ENCODE measurements around the gene CYYR1. TPM values are rescaled to one million over a fixed set of nuclear protein-coding genes. Genes with fewer than 3 reads are reported as not detected.

Gene CYYR1
- total RNA-seq, 5 donors from 2014 or later (not counting 1 experiment from before 2014, with no cell fraction given), result 0.09 to 0.29 (median 0.26) TPM; not detected in 2

DNA sequence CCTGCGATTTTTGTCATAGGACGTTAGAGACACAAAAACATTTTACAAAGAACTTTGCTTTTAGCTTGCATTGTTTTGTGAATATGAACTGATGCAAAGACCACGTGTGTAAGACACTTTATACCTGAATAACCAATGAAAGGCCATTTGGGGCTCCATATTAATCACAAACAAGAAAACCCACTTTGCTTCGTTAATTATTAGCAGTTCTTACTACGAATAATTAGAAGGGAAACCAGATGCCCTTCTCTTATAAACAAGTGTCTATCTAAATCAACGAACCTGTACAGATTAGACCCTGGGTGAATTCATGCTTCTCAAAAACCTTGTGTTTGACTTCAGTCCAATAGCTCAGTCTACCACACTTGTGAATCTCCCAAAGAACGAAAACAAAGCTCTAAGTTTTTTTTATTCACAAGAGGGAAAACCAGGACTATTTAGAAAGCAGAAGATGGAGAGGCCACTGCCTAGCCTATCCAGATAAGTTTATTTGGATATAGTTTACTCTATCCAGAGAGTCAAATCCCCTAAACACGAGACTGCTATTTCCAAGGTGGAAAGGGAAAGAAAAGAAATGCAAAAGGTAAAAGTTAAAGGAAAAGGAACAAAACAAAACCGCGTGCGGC is 897 bp downstream of the CYYR1 start:
- POLR2A ChIA-PET, result interaction anchor here in 1 of 2 donors (0.7 kb wide), 1 partner anchor 60 kb away, joined by 5 read pairs; no protein-coding TSS in a partner anchor
- WGBS (ENCODE audit: insufficient coverage), result 23% methylated on average over 4 of the region's 11 CpGs
- Histone ChIP-seq H3K36me3 (ENCODE audit: control insufficient read depth in 2 of 2, extremely low read depth in 1 of 2, insufficient read depth in 1 of 2, low read length in 1 of 2) (no peaks in the 10 kb centered on the region), H3K9me3 (no peaks in the 10 kb centered on the region), H3K4me1 (ENCODE audit: control insufficient read depth in 1 of 2, extremely low read depth in 1 of 2, insufficient read depth in 2 of 2, low read length in 2 of 2) (peaks cover 0 to 2% of the 10 kb centered on the region in 2 experiments), H3K27me3 (replicated peaks in 1 of 2; ENCODE audit: control insufficient read depth in 2 of 2, extremely low read depth in 1 of 2, insufficient read depth in 2 of 2, low read length in 1 of 2) (peaks cover 0 to 8% of the 10 kb centered on the region in 2 experiments), H3K4me3 (ENCODE audit: control insufficient read depth in 1 of 2, extremely low read depth in 1 of 2, low read length in 1 of 2) (peak overlapping the region in 1 of 2 donors; percentile 57), H3K27ac (ENCODE audit: low read length) (no peak overlapping the region)
- DNase-seq, result no peak
- H3K27ac Mint-ChIP-seq, result no peak overlapping the region
- H3K36me3 Mint-ChIP-seq, result no peaks in the 10 kb centered on the region
- CTCF ChIA-PET, result no interaction called here
- peaks cover 2 to 6% (median 3%) of the 10 kb centered on the region in 3 donors for H3K4me1 Mint-ChIP-seq
- peak overlapping the region in 2 of 3 donors; percentile 28 to 66 for H3K4me3 Mint-ChIP-seq
- ATAC-seq (replicated peaks in 1 of 4), result no peak
- peaks cover 26 to 30% of the 10 kb centered on the region in 2 donors for H3K27me3 Mint-ChIP-seq
- peaks cover 4 to 14% (median 12%) of the 10 kb centered on the region in 3 donors for H3K9me3 Mint-ChIP-seq

DNA sequence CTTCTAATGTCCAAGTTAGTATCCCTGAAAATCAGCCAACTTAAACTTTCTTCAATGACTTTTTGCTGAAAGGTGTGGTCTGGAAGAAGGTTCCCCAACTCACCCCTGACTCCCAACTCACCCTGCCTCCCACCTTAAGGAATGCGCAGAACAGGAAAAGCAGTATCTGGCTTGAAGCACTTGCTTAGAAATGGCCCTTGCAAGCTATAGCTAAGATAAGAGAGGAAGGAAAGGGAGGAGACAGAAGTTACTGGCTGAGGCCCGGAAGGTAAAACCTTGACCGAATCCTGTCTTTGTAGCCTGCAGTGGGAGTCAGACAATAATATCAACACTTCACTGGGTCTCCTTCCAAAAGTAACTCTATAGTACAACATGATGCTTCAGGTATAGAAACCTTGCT is 2.9 kb downstream of the CYYR1 start:
- peaks cover 0 to 8% of the 10 kb centered on the region in 2 experiments for H3K27me3 ChIP-seq (replicated peaks in 1 of 2; ENCODE audit: control insufficient read depth in 2 of 2, extremely low read depth in 1 of 2, insufficient read depth in 2 of 2, low read length in 1 of 2)
- WGBS (ENCODE audit: insufficient coverage), result no CpG with 5 or more reads among the region's 3 CpGs

DNA sequence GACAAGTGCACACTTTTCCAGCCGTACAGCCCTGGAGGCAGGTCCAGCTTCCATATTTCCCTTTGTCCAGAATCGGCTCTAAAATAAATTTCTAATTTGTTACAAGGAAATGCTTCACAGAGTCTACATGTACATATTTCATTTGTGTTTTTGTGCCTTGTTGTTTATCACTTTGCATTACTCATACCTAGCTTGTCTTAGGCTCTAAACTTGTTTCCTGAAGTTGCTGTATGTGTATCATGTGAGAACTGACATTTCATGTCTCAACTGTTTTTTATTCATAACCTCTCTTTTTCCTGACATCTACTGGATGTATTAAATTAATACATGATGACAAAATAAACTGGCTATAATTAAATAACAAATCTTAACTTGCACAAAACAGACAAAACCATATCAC is 7.5 kb downstream of the CYYR1 start:
- Histone ChIP-seq H3K27ac (ENCODE audit: low read length) (no peak overlapping the region), H3K27me3 (replicated peaks in 1 of 2; ENCODE audit: control insufficient read depth in 2 of 2, extremely low read depth in 1 of 2, insufficient read depth in 2 of 2, low read length in 1 of 2) (no peaks in the 10 kb centered on the region), H3K4me3 (ENCODE audit: control insufficient read depth in 1 of 2, extremely low read depth in 1 of 2, low read length in 1 of 2) (no peak overlapping the region), H3K4me1 (ENCODE audit: control insufficient read depth in 1 of 2, extremely low read depth in 1 of 2, insufficient read depth in 2 of 2, low read length in 2 of 2) (no peaks in the 10 kb centered on the region), H3K9me3 (no peaks in the 10 kb centered on the region), H3K36me3 (ENCODE audit: control insufficient read depth in 2 of 2, extremely low read depth in 1 of 2, insufficient read depth in 1 of 2, low read length in 1 of 2) (no peaks in the 10 kb centered on the region)
- WGBS (ENCODE audit: insufficient coverage), result 100% methylated on average over 1 of the region's 2 CpGs
- H3K27ac Mint-ChIP-seq, result no peak overlapping the region
- H3K9me3 Mint-ChIP-seq, result peaks cover 0 to 2% (median 0%) of the 10 kb centered on the region in 3 donors
- peaks cover 3 to 12% of the 10 kb centered on the region in 2 donors for H3K27me3 Mint-ChIP-seq
- no peak overlapping the region for H3K4me3 Mint-ChIP-seq
- CTCF ChIA-PET, result no interaction called here
- DNase-seq, result no peak
- no peaks in the 10 kb centered on the region for H3K36me3 Mint-ChIP-seq
- H3K4me1 Mint-ChIP-seq, result no peaks in the 10 kb centered on the region
- ATAC-seq (replicated peaks in 1 of 4), result no peak
- POLR2A ChIA-PET, result no interaction called here

More for the DNA sequence above, 2.9 kb downstream of the CYYR1 start:
- Histone ChIP-seq H3K4me1 (ENCODE audit: control insufficient read depth in 1 of 2, extremely low read depth in 1 of 2, insufficient read depth in 2 of 2, low read length in 2 of 2) (peaks cover 0 to 2% of the 10 kb centered on the region in 2 experiments), H3K9me3 (no peaks in the 10 kb centered on the region), H3K4me3 (ENCODE audit: control insufficient read depth in 1 of 2, extremely low read depth in 1 of 2, low read length in 1 of 2) (no peak overlapping the region), H3K36me3 (ENCODE audit: control insufficient read depth in 2 of 2, extremely low read depth in 1 of 2, insufficient read depth in 1 of 2, low read length in 1 of 2) (no peaks in the 10 kb centered on the region), H3K27ac (ENCODE audit: low read length) (no peak overlapping the region)
- H3K36me3 Mint-ChIP-seq, result no peaks in the 10 kb centered on the region
- DNase-seq (no peak), ATAC-seq (replicated peaks in 1 of 4) (no peak)
- peaks cover 2 to 6% (median 3%) of the 10 kb centered on the region in 3 donors for H3K4me1 Mint-ChIP-seq
- ChIA-PET POLR2A (no interaction called here), CTCF (no interaction called here)
- peaks cover 4 to 14% (median 8%) of the 10 kb centered on the region in 3 donors for H3K9me3 Mint-ChIP-seq
- H3K4me3 Mint-ChIP-seq, result no peak overlapping the region
- peaks cover 26 to 28% of the 10 kb centered on the region in 2 donors for H3K27me3 Mint-ChIP-seq
- no peak overlapping the region for H3K27ac Mint-ChIP-seq

DNA sequence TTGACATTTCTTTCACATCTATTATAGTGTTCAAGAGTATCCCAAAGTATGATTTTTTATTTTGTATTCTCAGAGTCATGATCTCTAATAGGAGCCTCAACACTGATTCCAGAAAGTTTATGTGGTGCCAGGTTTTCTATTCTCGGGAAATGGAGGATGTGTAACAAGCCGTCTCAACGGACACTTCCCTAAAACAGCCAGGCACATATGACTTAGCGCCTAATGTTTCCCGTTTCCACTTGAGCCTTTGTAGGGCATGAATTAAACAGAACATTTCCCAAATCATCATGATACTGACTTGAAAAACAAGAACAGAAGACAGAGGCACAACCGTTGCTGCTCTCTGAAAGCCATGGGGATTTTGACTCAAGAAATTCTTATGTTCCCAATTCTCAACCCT is 8.0 kb downstream of the CYYR1 start:
- CTCF ChIA-PET, result no interaction called here
- 64% methylated on average over 5 of the region's 6 CpGs for WGBS (ENCODE audit: insufficient coverage)
- no peak overlapping the region for H3K27ac ChIP-seq (ENCODE audit: low read length)

DNA sequence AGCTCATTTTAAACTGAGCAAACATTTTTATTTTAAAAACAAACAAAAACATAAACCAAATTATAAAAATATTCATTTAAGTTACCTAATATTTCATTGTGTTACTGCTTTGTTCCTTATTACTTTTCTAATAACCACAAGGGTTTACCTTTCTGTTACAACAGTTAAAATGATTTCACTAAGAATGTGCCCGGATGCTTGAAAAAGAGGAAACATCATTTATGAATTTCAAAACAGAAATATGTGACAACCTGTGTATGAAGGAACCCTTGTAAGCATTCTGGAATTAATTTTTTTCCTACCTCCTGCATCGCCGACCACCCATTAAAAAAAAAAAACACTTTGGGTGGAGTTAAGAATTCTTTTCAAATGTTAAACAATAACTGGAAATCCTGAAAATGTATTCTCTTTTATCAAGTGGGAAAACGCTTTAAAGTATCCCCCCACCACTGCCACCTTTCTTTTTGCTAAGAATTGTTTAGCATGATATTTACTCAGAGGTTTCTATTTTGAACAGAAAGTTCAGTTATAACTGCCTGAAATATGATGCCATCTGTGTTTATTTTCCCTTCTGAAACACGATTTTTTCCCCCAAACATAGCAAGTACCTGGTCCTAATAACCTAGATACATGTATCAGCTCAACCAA is 9.1 kb downstream of the CYYR1 start:
- Histone ChIP-seq H3K27me3 (replicated peaks in 1 of 2; ENCODE audit: control insufficient read depth in 2 of 2, extremely low read depth in 1 of 2, insufficient read depth in 2 of 2, low read length in 1 of 2) (no peaks in the 10 kb centered on the region), H3K4me1 (ENCODE audit: control insufficient read depth in 1 of 2, extremely low read depth in 1 of 2, insufficient read depth in 2 of 2, low read length in 2 of 2) (no peaks in the 10 kb centered on the region), H3K36me3 (ENCODE audit: control insufficient read depth in 2 of 2, extremely low read depth in 1 of 2, insufficient read depth in 1 of 2, low read length in 1 of 2) (no peaks in the 10 kb centered on the region), H3K9me3 (no peaks in the 10 kb centered on the region), H3K27ac (ENCODE audit: low read length) (no peak overlapping the region), H3K4me3 (ENCODE audit: control insufficient read depth in 1 of 2, extremely low read depth in 1 of 2, low read length in 1 of 2) (no peak overlapping the region)
- ChIA-PET POLR2A (no interaction called here), CTCF (no interaction called here)
- Mint-ChIP-seq H3K27ac (no peak overlapping the region), H3K27me3 (peaks cover 5 to 11% of the 10 kb centered on the region in 2 donors), H3K4me1 (no peaks in the 10 kb centered on the region), H3K4me3 (no peak overlapping the region), H3K9me3 (peaks cover 0 to under 1% (median 0%) of the 10 kb centered on the region in 3 donors), H3K36me3 (no peaks in the 10 kb centered on the region)
- ATAC-seq (replicated peaks in 1 of 4), result no peak
- no peak for DNase-seq
- WGBS (ENCODE audit: insufficient coverage), result no CpG with 5 or more reads among the region's 5 CpGs

More for the DNA sequence above, 8.0 kb downstream of the CYYR1 start:
- H3K4me3 Mint-ChIP-seq, result no peak overlapping the region
- Histone ChIP-seq H3K36me3 (ENCODE audit: control insufficient read depth in 2 of 2, extremely low read depth in 1 of 2, insufficient read depth in 1 of 2, low read length in 1 of 2) (no peaks in the 10 kb centered on the region), H3K27me3 (replicated peaks in 1 of 2; ENCODE audit: control insufficient read depth in 2 of 2, extremely low read depth in 1 of 2, insufficient read depth in 2 of 2, low read length in 1 of 2) (no peaks in the 10 kb centered on the region), H3K4me1 (ENCODE audit: control insufficient read depth in 1 of 2, extremely low read depth in 1 of 2, insufficient read depth in 2 of 2, low read length in 2 of 2) (no peaks in the 10 kb centered on the region), H3K4me3 (ENCODE audit: control insufficient read depth in 1 of 2, extremely low read depth in 1 of 2, low read length in 1 of 2) (no peak overlapping the region), H3K9me3 (no peaks in the 10 kb centered on the region)
- no peak overlapping the region for H3K27ac Mint-ChIP-seq
- H3K27me3 Mint-ChIP-seq, result peaks cover 3 to 11% of the 10 kb centered on the region in 2 donors
- no peaks in the 10 kb centered on the region for H3K36me3 Mint-ChIP-seq
- no peaks in the 10 kb centered on the region for H3K4me1 Mint-ChIP-seq
- no peak for DNase-seq
- peaks cover 0 to 2% (median 0%) of the 10 kb centered on the region in 3 donors for H3K9me3 Mint-ChIP-seq
- POLR2A ChIA-PET, result no interaction called here
- no peak for ATAC-seq (replicated peaks in 1 of 4)

DNA sequence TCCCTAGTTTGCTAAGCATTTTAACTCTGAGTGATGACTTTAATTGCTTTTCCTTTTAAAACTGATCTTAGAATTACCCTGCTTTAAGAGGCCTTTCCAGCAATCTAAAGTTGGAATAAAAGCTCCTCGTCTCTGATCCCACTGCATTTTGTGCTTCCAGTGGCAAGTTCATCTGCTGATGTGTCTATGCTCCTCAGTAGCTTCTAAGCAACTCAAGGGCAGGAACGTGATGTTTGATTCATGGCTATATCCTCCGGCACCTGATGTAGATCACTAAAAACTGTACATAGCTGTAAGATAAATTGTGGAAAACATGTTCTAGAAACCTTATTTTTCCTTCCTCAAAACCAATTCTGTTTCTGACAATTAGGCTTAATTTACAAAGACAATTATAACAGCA is 12.5 kb downstream of the CYYR1 start:
- ChIA-PET POLR2A (interaction anchor here in 1 of 2 donors (0.7 kb wide), 1 partner anchor 80 kb away, joined by 3 read pairs; no protein-coding TSS in a partner anchor), CTCF (no interaction called here)
- H3K36me3 Mint-ChIP-seq, result no peaks in the 10 kb centered on the region

More for the DNA sequence above, 12.5 kb downstream of the CYYR1 start:
- no peak for DNase-seq
- Mint-ChIP-seq H3K4me1 (no peaks in the 10 kb centered on the region), H3K27me3 (peaks cover 2 to 15% of the 10 kb centered on the region in 2 donors), H3K4me3 (no peak overlapping the region), H3K9me3 (no peaks in the 10 kb centered on the region), H3K27ac (no peak overlapping the region)
- Histone ChIP-seq H3K27me3 (replicated peaks in 1 of 2; ENCODE audit: control insufficient read depth in 2 of 2, extremely low read depth in 1 of 2, insufficient read depth in 2 of 2, low read length in 1 of 2) (no peaks in the 10 kb centered on the region), H3K4me1 (ENCODE audit: control insufficient read depth in 1 of 2, extremely low read depth in 1 of 2, insufficient read depth in 2 of 2, low read length in 2 of 2) (no peaks in the 10 kb centered on the region), H3K9me3 (no peaks in the 10 kb centered on the region), H3K4me3 (ENCODE audit: control insufficient read depth in 1 of 2, extremely low read depth in 1 of 2, low read length in 1 of 2) (no peak overlapping the region), H3K27ac (ENCODE audit: low read length) (no peak overlapping the region), H3K36me3 (ENCODE audit: control insufficient read depth in 2 of 2, extremely low read depth in 1 of 2, insufficient read depth in 1 of 2, low read length in 1 of 2) (no peaks in the 10 kb centered on the region)
- WGBS (ENCODE audit: insufficient coverage), result 50% methylated on average over 1 of the region's 3 CpGs
- no peak for ATAC-seq (replicated peaks in 1 of 4)

Measured in T-cell (primary cell).